Thoracic aorta (tissue), 2 donors: Measurements from ENCODE around the gene ASPN. TPM values are rescaled to one million over a fixed set of nuclear protein-coding genes. Genes with fewer than 3 reads are reported as not detected.

Experiments used
- ATAC-seq: fragments of 150-250 bp; one replicate; pipeline ENCODE4 v1.8.0; 2017; ENCODE audit warnings: low read depth; ENCODE audit not compliant: insufficient number of reproducible peaks, low FRiP score
- DNase-seq: peaks from one replicate; pipeline ENCODE4 v3.0.0-alpha.2; 2020; ENCODE audit warnings: low spot score
- H3K27ac ChIP-seq, 2 donors: fragments of 200-600 bp; sonication (generic); 1 replicate in 1 of 2; 2 replicates in 1 of 2; pipeline ENCODE4 v1.5.1; 2016; ENCODE audit warnings: mild to moderate bottlenecking in 2 of 2, moderate library complexity in 2 of 2
- H3K27me3 ChIP-seq: fragments of 200-600 bp; sonication (generic); replicated peaks from 2 replicates; pipeline ENCODE4 v1.6.0; 2016; ENCODE audit warnings: mild to moderate bottlenecking; ENCODE audit not compliant: insufficient read depth
- H3K36me3 ChIP-seq: fragments of 200-600 bp; sonication (generic); one replicate; pipeline ENCODE4 v1.5.1; 2016
- H3K4me1 ChIP-seq, 2 donors: fragments of 200-600 bp; sonication (generic); 1 replicate in 1 of 2; 2 replicates in 1 of 2; pipeline versions ENCODE4 v1.5.1 to v1.6.0; 2016; ENCODE audit warnings: low read depth in 2 of 2, mild to moderate bottlenecking in 1 of 2; ENCODE audit not compliant: control insufficient read depth in 1 of 2
- H3K4me3 ChIP-seq: fragments of 200-600 bp; sonication (generic); 2 replicates; pipeline ENCODE4 v1.5.1; 2016; ENCODE audit warnings: mild to moderate bottlenecking
- H3K9me3 ChIP-seq: fragments of 200-600 bp; sonication (generic); 2 replicates; pipeline ENCODE4 v1.5.1; 2016
- CTCF ChIP-seq: fragments of 200-600 bp; sonication (generic); IDR thresholded peaks from one replicate; pipeline ENCODE4 v1.5.1; 2019; ENCODE audit warnings: antibody characterized with exemption
- total RNA-seq, 2 donors: library from RNA; depleted of rRNA; stranded (reverse); fragments of >200 nt; gene quantifications; one replicate each; pipeline versions ENCODE4 v1.1.0 to v1.2.3, GENCODE V29; 2016

Gene ASPN
- total RNA-seq, 2 donors from 2014 or later = 110 to 122 TPM

- Histone ChIP-seq H3K4me3 (no peak overlapping the region), H3K27ac (peak overlapping the region; percentile 34 to 36), H3K36me3 (peaks cover 7% of the 10 kb centered on the region), H3K27me3 (no peaks in the 10 kb centered on the region), H3K9me3 (no peaks in the 10 kb centered on the region), H3K4me1 (peaks cover 15 to 55% of the 10 kb centered on the region in 2 donors)
- TF ChIP-seq CTCF = no peak
- no peak for ATAC-seq
- DNase-seq = no peak
These were observed 15.3 kb downstream of the ASPN start for GRCh38 chr9:92467041-92467440.

- peak; percentile 95 for ATAC-seq
- peak overlapping the region; percentile 16 for H3K4me3 ChIP-seq
- H3K27ac ChIP-seq = peak overlapping the region; percentile 92 to 99
- no peak for TF ChIP-seq CTCF
- H3K9me3 ChIP-seq = no peaks in the 10 kb centered on the region
- no peaks in the 10 kb centered on the region for H3K27me3 ChIP-seq
- no peak for DNase-seq
- H3K4me1 ChIP-seq = peaks cover 15 to 42% of the 10 kb centered on the region in 2 donors
- H3K36me3 ChIP-seq = peaks cover 13% of the 10 kb centered on the region
These were observed 18.3 kb downstream of the ASPN start for GRCh38 chr9:92463984-92464383.

GRCh38 chr9:92463387-92463786 lies 18.9 kb downstream of the ASPN start:
- Histone ChIP-seq H3K36me3 (peaks cover 13% of the 10 kb centered on the region), H3K27ac (peak overlapping the region; percentile 92 to 99), H3K4me3 (no peak overlapping the region), H3K9me3 (no peaks in the 10 kb centered on the region), H3K4me1 (peaks cover 15 to 42% of the 10 kb centered on the region in 2 donors), H3K27me3 (no peaks in the 10 kb centered on the region)
- DNase-seq (no peak), ATAC-seq (no peak)
- TF ChIP-seq CTCF = no peak

- no peak for ATAC-seq
- Histone ChIP-seq H3K27me3 (no peaks in the 10 kb centered on the region), H3K9me3 (no peaks in the 10 kb centered on the region), H3K4me3 (no peak overlapping the region), H3K36me3 (peaks cover 13% of the 10 kb centered on the region), H3K4me1 (peaks cover 0 to 4% of the 10 kb centered on the region in 2 donors), H3K27ac (no peak overlapping the region)
- TF ChIP-seq CTCF = no peak
- DNase-seq = no peak
These were observed 24.7 kb downstream of the ASPN start for GRCh38 chr9:92457576-92457975.

GRCh38 chr9:92455217-92455616 lies 27.1 kb downstream of the ASPN start:
- Histone ChIP-seq H3K36me3 (peaks cover 6% of the 10 kb centered on the region), H3K4me1 (no peaks in the 10 kb centered on the region), H3K9me3 (no peaks in the 10 kb centered on the region), H3K4me3 (no peak overlapping the region), H3K27ac (no peak overlapping the region), H3K27me3 (no peaks in the 10 kb centered on the region)
- ATAC-seq (no peak), DNase-seq (no peak)
- no peak for TF ChIP-seq CTCF
